K562 (cell line): ENCODE measurements around the gene DDX11. TPM values are rescaled to one million over a fixed set of nuclear protein-coding genes. Genes with fewer than 3 reads are reported as not detected.
"Not testable (repeated sequence)": the region's sequence is repeated elsewhere in the genome, so short reads cannot be mapped to it uniquely, and the experiment has no call there.

ENCODE experiments used
- ATAC-seq: fragments of 200-7000 bp; cut with Tn5 transposase; 3 replicates; pipeline ENCODE4 v1.9.1; 2020; ENCODE audit warnings: moderate library complexity
- BruUV-seq: library from RNA; stranded (reverse); fragments of 400-500 nt; replicated peaks from 2 replicates; lab custom pipeline; 2021; lab: Mats Ljungman, UMichigan
- CTCF ChIA-PET: fragments of 300-600 bp; formaldehyde crosslinking; extraction: SDS; loops from one replicate; lab custom pipeline; 2021; ENCODE audit warnings: low intra/inter-chr PET ratio; lab: Yijun Ruan, JAX
- POLR2A ChIA-PET: fragments of 300-600, 350-650 bp; sonication (Branson Sonifier 250); formaldehyde crosslinking; extraction: SDS; loops from one replicate; lab custom pipeline; 2021; ENCODE audit warnings: antibody characterized with exemption, inconsistent platforms; lab: Yijun Ruan, JAX
- DNase-seq, 4 experiments: peaks; one replicate each; pipeline versions ENCODE4 v3.0.0 to v3.0.0-alpha.2; 2011 to 2018; ENCODE audit warnings: low spot score in 3 of 4, mixed read lengths in 3 of 4; ENCODE audit errors: extremely low read depth in 1 of 4
- FAIRE-seq: peaks from 2 replicates; lab custom pipeline; 2011; peaks lifted over from hg19 to GRCh38; lab: Jason Lieb, UNC
- H2AFZ ChIP-seq: 2 replicates; pipeline ENCODE4 v1.6.0; 2011; ENCODE audit warnings: low read depth, low read length, control low read depth, inconsistent platforms
- H3K27ac ChIP-seq: fragments of 200-600 bp; 3 replicates; pipeline ENCODE4 v1.8.0; 2011; ENCODE audit warnings: low read depth, mild to moderate bottlenecking, control low read depth, inconsistent platforms, low read length, moderate library complexity, mixed read lengths; ENCODE audit errors: extremely low read depth
- H3K27me3 ChIP-seq, 2 experiments: fragments of 300-600 bp in 1 of 2; 2 replicates in 1 of 2; 3 replicates in 1 of 2; pipeline versions ENCODE4 v1.6.0 to v1.8.0; 2011; ENCODE audit warnings: inconsistent platforms in 2 of 2, low read length in 2 of 2, mild to moderate bottlenecking in 1 of 2, mixed read lengths in 1 of 2, moderate library complexity in 1 of 2; ENCODE audit not compliant: control insufficient read depth in 2 of 2, insufficient read depth in 2 of 2
- H3K36me3 ChIP-seq: fragments of 300-600 bp; 3 replicates; pipeline ENCODE4 v1.8.0; 2011; ENCODE audit warnings: mild to moderate bottlenecking, low read length, inconsistent platforms; ENCODE audit not compliant: control insufficient read depth, insufficient read depth
- H3K4me1 ChIP-seq, 2 experiments: fragments of 200-600 bp in 1 of 2; replicated peaks in 1 of 2; 2 replicates in 1 of 2; 3 replicates in 1 of 2; pipeline versions ENCODE4 v1.5.1 to v1.8.0; 2011; ENCODE audit warnings: inconsistent platforms in 2 of 2, low read length in 2 of 2, mild to moderate bottlenecking in 1 of 2, mixed read lengths in 1 of 2, moderate library complexity in 1 of 2; ENCODE audit not compliant: control insufficient read depth in 2 of 2, insufficient read depth in 2 of 2
- H3K4me2 ChIP-seq: 2 replicates; pipeline ENCODE4 v1.6.1; 2011; ENCODE audit warnings: low read length, control low read depth, inconsistent platforms, mixed read lengths; ENCODE audit not compliant: insufficient read depth
- H3K4me3 ChIP-seq: fragments of 200-600 bp; sonication (generic), shearing (Covaris generic); 2 replicates; pipeline ENCODE4 v1.5.1; 2016; ENCODE audit warnings: control low read depth, inconsistent platforms
- H3K79me2 ChIP-seq: fragments of 200-600 bp; 3 replicates; pipeline ENCODE4 v1.8.0; 2011; ENCODE audit warnings: low read length, inconsistent platforms; ENCODE audit not compliant: control insufficient read depth, insufficient read depth
- H3K9ac ChIP-seq, 2 experiments: 2 replicates each; pipeline versions ENCODE4 v1.6.0 to v1.6.1; 2011; ENCODE audit warnings: low read depth in 2 of 2, low read length in 2 of 2, control low read depth in 1 of 2, inconsistent platforms in 1 of 2, mild to moderate bottlenecking in 1 of 2, mixed read lengths in 1 of 2; ENCODE audit not compliant: insufficient read depth in 1 of 2
- H3K9me1 ChIP-seq: one replicate; pipeline ENCODE4 v1.6.0; 2011; ENCODE audit warnings: inconsistent platforms, mild to moderate bottlenecking, low read length, moderate library complexity; ENCODE audit not compliant: control insufficient read depth, insufficient read depth
- H3K9me3 ChIP-seq: replicated peaks from 2 replicates; pipeline ENCODE4 v1.5.1; 2011; ENCODE audit warnings: low read depth, low read length, inconsistent platforms; ENCODE audit not compliant: control insufficient read depth, insufficient read depth
- H4K20me1 ChIP-seq: replicated peaks from 2 replicates; pipeline ENCODE4 v1.6.1; 2011; ENCODE audit warnings: low read length, inconsistent platforms, mixed read lengths; ENCODE audit not compliant: control insufficient read depth, insufficient read depth
- PURB ChIP-seq: sonication (generic); formaldehyde crosslinking; IDR thresholded peaks from 2 replicates; pipeline ENCODE4 v1.9.0; 2021; ENCODE audit warnings: low read depth, mild to moderate bottlenecking, missing genetic modification reagents
- RBFOX2 ChIP-seq: fragments of 200-400 bp; formaldehyde crosslinking; IDR thresholded peaks from 2 replicates; pipeline ENCODE4 v1.6.1; 2017; ENCODE audit warnings: low read depth, mild to moderate bottlenecking, low read length, moderate library complexity
- ZC3H4 ChIP-seq: sonication (generic); formaldehyde crosslinking; IDR thresholded peaks from 2 replicates; pipeline ENCODE4 v1.9.0; 2021; ENCODE audit warnings: missing genetic modification reagents, borderline replicate concordance
- WGBS: fragments of 100-300 bp; shearing (Covaris generic); methylation state at CpG from one replicate; pipeline ENCODE4 v1.1.6; 2016; ENCODE audit warnings: low coverage, mixed read lengths; ENCODE audit not compliant: insufficient coverage; ENCODE audit errors: missing lambda C conversion rate; 5-methylcytosine and 5-hydroxymethylcytosine counted together
- in situ Hi-C: fragments of 300-500 bp; cut with MboI; formaldehyde crosslinking; loops from 4 replicates; pipeline ENCODE4 v1.15.0; 2018; ENCODE audit warnings: inconsistent platforms, mixed read lengths
- intact Hi-C: fragments of 100-400 bp; cut with micrococcal nuclease; formaldehyde crosslinking; loops from 2 replicates; pipeline ENCODE4 v1.14.2; 2022
- polyA plus RNA-seq, 8 experiments: library from polyadenylated mRNA; depleted of rRNA in 4 of 8; stranded (reverse) in 5 of 8; unstranded in 3 of 8; fragments of >200 nt; fragmentation: Nextera tagmentation in 2 of 8; fragmentation: Illumina TruSeq in 1 of 8; extraction: Ambion mirVana in 2 of 8; extraction: Trizol in 1 of 8; gene quantifications; 2 replicates each; pipeline versions ENCODE4 v1.2.1 to v1.2.3, GENCODE V29; 2011 to 2014; ENCODE audit warnings: inconsistent platforms in 1 of 8, missing spikeins in 1 of 8
- total RNA-seq, 7 experiments: library from RNA; depleted of rRNA in 6 of 7; stranded (reverse); fragments of >200 nt in 6 of 7; fragmentation: Illumina TruSeq in 2 of 7; extraction: Trizol in 2 of 7; gene quantifications; 2 replicates each; pipeline versions ENCODE4 v1.2.1 to v1.2.3, GENCODE V29; 2011 to 2021; ENCODE audit warnings: low replicate concordance in 1 of 7

The DDX11 gene
- total and polyA plus RNA-seq, 9 of the 15 experiments (the other 6 are each of a cell fraction or from before 2014, with no cell fraction given), result 3.6 to 93.2 (median 42.5) TPM

- no peak for TF ChIP-seq ZC3H4 (CRISPR knock-in tag)
- TF ChIP-seq PURB, result no peak
- TF ChIP-seq RBFOX2, result no peak
- Histone ChIP-seq H2AFZ (no peak overlapping the region), H3K27ac (no peak overlapping the region), H3K4me2 (no peak overlapping the region), H3K9me3 (no peaks in the 10 kb centered on the region), H3K4me1 (peaks cover 0 to 30% of the 10 kb centered on the region in 2 experiments; a peak in 2 of 5 replicates), H3K9me1 (no peaks in the 10 kb centered on the region), H3K4me3 (no peak overlapping the region), H4K20me1 (no peaks in the 10 kb centered on the region), H3K79me2 (no peaks in the 10 kb centered on the region), H3K27me3 (no peaks in the 10 kb centered on the region), H3K36me3 (no peaks in the 10 kb centered on the region), H3K9ac (no peak overlapping the region)
- 76% methylated on average over 5 of the region's 26 CpGs for WGBS
- DNase-seq (no peak), ATAC-seq (no peak), FAIRE-seq (no peak)
- intact Hi-C loops (no loop called here), in situ Hi-C loops (no loop called here)
- ChIA-PET CTCF (no interaction called here), POLR2A (no interaction called here)
- BruUV-seq, result no TSS peak
Observed at GRCh38 chr12:31120392-31121008, 46.8 kb downstream of the DDX11 start.

DNA sequence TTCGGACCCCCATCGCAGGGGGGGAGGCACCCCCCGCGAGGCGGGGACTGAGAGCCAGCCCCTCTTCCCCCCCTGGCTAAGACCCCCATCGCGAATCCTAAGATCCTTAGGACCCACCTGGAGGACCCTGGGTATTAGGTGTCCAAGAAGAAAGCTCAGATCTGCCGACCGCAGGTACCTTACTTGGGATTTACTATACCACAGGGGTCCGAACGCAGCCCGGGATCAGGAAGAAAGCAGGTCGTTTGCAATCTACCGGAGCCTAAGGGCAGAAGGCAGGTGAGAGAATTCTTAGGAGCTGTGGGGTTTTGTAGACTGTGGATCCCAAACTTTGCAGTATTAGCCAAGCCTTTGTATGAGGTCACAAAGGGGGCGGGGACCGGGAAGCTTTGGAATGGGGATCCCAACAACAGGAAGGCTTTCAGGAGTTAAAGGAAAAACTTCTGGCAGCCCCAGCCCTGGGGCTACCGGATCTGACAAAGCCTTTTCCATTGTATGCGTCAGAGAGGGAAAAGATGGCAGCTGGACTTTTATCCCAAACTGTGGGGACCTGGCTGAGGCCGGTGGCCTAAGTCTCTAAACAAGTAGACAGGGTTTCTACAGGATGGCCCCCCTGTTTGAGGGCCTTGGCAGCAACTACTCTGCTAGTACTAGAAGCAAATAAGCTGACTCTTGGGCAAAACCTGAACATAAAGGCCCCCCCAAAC lies 47.5 kb downstream of the DDX11 start:
- in situ Hi-C loops, FAIRE-seq, H3K27me3 ChIP-seq, DNase-seq, ATAC-seq, H4K20me1 ChIP-seq, H3K9ac ChIP-seq, H3K79me2 ChIP-seq, CTCF ChIA-PET, H3K27ac ChIP-seq, H3K36me3 ChIP-seq, POLR2A ChIA-PET, H3K4me3 ChIP-seq, H2AFZ ChIP-seq, intact Hi-C loops, H3K9me1 ChIP-seq, H3K4me2 ChIP-seq, BruUV-seq, H3K9me3 ChIP-seq: not testable (repeated sequence)
- WGBS, result 15% methylated on average over 11 of the region's 19 CpGs
- peaks cover 0 to 30% of the 10 kb centered on the region in 2 experiments; a peak in 2 of 5 replicates for H3K4me1 ChIP-seq
